Ascending aorta (tissue), 2 donors: Measurements from ENCODE around the gene DNAJC4. TPM values are rescaled to one million over a fixed set of nuclear protein-coding genes. Genes with fewer than 3 reads are reported as not detected.

Source experiments
- DNase-seq, 2 donors: peaks; one replicate each; pipeline ENCODE4 v3.0.0-alpha.2; 2019; ENCODE audit warnings: low spot score in 2 of 2
- H3K27ac ChIP-seq, 2 donors: fragments of 200-600 bp; sonication (generic); one replicate each; pipeline ENCODE4 v1.5.1; 2016 to 2017; ENCODE audit warnings: mild to moderate bottlenecking in 1 of 2
- H3K27me3 ChIP-seq: fragments of 200-600 bp; sonication (generic); one replicate; pipeline ENCODE4 v1.5.1; 2017
- H3K36me3 ChIP-seq, 2 donors: fragments of 200-600 bp; sonication (generic); one replicate each; pipeline ENCODE4 v1.5.1; 2016
- H3K4me1 ChIP-seq, 2 donors: fragments of 200-600 bp; sonication (generic); one replicate each; pipeline ENCODE4 v1.5.1; 2016 to 2017; ENCODE audit warnings: mild to moderate bottlenecking in 1 of 2
- H3K4me3 ChIP-seq, 2 donors: fragments of 200-600 bp; sonication (generic); one replicate each; pipeline ENCODE4 v1.5.1; 2016 to 2017; ENCODE audit warnings: mild to moderate bottlenecking in 1 of 2
- H3K9me3 ChIP-seq, 2 donors: fragments of 200-600 bp; sonication (generic); one replicate each; pipeline ENCODE4 v1.5.1; 2016
- intact Hi-C: fragments of 100-400 bp; cut with DNase I; formaldehyde crosslinking; loops from one replicate; pipeline ENCODE4 v1.15.1; 2023
- total RNA-seq: library from RNA; depleted of rRNA; stranded (reverse); fragments of >200 nt; gene quantifications from one replicate; pipeline ENCODE4 v1.1.0, GENCODE V29; 2016
- TF ChIP-seq, protein P1 (sequence below), 3 experiments: fragments of 200-600 bp in 2 of 3; fragments of 450-650 bp in 1 of 3; sonication (generic) in 2 of 3; IDR thresholded peaks; one replicate each; pipeline ENCODE4 v1.5.1; 2016 to 2019; ENCODE audit warnings: antibody characterized with exemption in 3 of 3, mild to moderate bottlenecking in 1 of 3, moderate library complexity in 1 of 3

The DNAJC4 gene
- total RNA-seq, 1 donor from 2014 or later, result 43.1 TPM

GRCh38 chr11:64264371-64264852 is 34.1 kb downstream of the DNAJC4 start:
- DNase-seq, result no peak
- Histone ChIP-seq H3K27ac (no peak overlapping the region), H3K27me3 (no peaks in the 10 kb centered on the region), H3K4me1 (peaks cover 11 to 23% of the 10 kb centered on the region in 2 donors), H3K36me3 (peaks cover 58 to 74% of the 10 kb centered on the region in 2 donors), H3K4me3 (no peak overlapping the region), H3K9me3 (no peaks in the 10 kb centered on the region)
- intact Hi-C loops, result no loop called here
- TF ChIP-seq, protein P1, sequence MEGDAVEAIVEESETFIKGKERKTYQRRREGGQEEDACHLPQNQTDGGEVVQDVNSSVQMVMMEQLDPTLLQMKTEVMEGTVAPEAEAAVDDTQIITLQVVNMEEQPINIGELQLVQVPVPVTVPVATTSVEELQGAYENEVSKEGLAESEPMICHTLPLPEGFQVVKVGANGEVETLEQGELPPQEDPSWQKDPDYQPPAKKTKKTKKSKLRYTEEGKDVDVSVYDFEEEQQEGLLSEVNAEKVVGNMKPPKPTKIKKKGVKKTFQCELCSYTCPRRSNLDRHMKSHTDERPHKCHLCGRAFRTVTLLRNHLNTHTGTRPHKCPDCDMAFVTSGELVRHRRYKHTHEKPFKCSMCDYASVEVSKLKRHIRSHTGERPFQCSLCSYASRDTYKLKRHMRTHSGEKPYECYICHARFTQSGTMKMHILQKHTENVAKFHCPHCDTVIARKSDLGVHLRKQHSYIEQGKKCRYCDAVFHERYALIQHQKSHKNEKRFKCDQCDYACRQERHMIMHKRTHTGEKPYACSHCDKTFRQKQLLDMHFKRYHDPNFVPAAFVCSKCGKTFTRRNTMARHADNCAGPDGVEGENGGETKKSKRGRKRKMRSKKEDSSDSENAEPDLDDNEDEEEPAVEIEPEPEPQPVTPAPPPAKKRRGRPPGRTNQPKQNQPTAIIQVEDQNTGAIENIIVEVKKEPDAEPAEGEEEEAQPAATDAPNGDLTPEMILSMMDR (IDR thresholded peaks at IDR 0.05), result no peak

- peaks cover 11 to 23% of the 10 kb centered on the region in 2 donors for H3K4me1 ChIP-seq
- peaks cover 48 to 65% of the 10 kb centered on the region in 2 donors for H3K36me3 ChIP-seq
- no peak overlapping the region for H3K27ac ChIP-seq
- no peak overlapping the region for H3K4me3 ChIP-seq
- TF ChIP-seq, protein P1 (IDR thresholded peaks at IDR 0.05), result no peak
- DNase-seq, result no peak
- intact Hi-C loops, result no loop called here
- H3K27me3 ChIP-seq, result no peaks in the 10 kb centered on the region
- no peaks in the 10 kb centered on the region for H3K9me3 ChIP-seq
Measured at GRCh38 chr11:64265176-64266160, 35.1 kb downstream of the DNAJC4 start.

GRCh38 chr11:64266339-64266738 is 36.0 kb downstream of the DNAJC4 start:
- no peaks in the 10 kb centered on the region for H3K27me3 ChIP-seq
- intact Hi-C loops, result no loop called here
- peaks cover 11 to 23% of the 10 kb centered on the region in 2 donors for H3K4me1 ChIP-seq
- H3K27ac ChIP-seq, result no peak overlapping the region
- H3K36me3 ChIP-seq, result peaks cover 47 to 59% of the 10 kb centered on the region in 2 donors
- no peak overlapping the region for H3K4me3 ChIP-seq
- H3K9me3 ChIP-seq, result no peaks in the 10 kb centered on the region
- DNase-seq, result no peak
- TF ChIP-seq, protein P1 (IDR thresholded peaks at IDR 0.05), result no peak

- TF ChIP-seq, protein P1 (IDR thresholded peaks at IDR 0.05), result no peak
- H3K36me3 ChIP-seq, result peaks cover 37 to 49% of the 10 kb centered on the region in 2 donors
Measured at GRCh38 chr11:64267207-64267945, 37.0 kb downstream of the DNAJC4 start.

GRCh38 chr11:64268025-64268892 is 37.9 kb downstream of the DNAJC4 start:
- no peak for DNase-seq
- intact Hi-C loops, result no loop called here
- Histone ChIP-seq H3K27me3 (no peaks in the 10 kb centered on the region), H3K36me3 (peaks cover 28 to 40% of the 10 kb centered on the region in 2 donors), H3K27ac (peak overlapping the region; percentile 90 to 98), H3K4me1 (peaks cover 17 to 32% of the 10 kb centered on the region in 2 donors), H3K9me3 (no peaks in the 10 kb centered on the region), H3K4me3 (peak overlapping the region; percentile 71 to 99)
- TF ChIP-seq, protein P1 (IDR thresholded peaks at IDR 0.05), result no peak

More at GRCh38 chr11:64267207-64267945, 37.0 kb downstream of the DNAJC4 start:
- peaks cover 17 to 32% of the 10 kb centered on the region in 2 donors for H3K4me1 ChIP-seq
- H3K27me3 ChIP-seq, result no peaks in the 10 kb centered on the region
- intact Hi-C loops, result no loop called here
- H3K27ac ChIP-seq, result peak overlapping the region; percentile 90 to 98
- no peak overlapping the region for H3K4me3 ChIP-seq
- no peaks in the 10 kb centered on the region for H3K9me3 ChIP-seq
- no peak for DNase-seq
